ENCODE measurements around the gene GNAS.

DNA sequence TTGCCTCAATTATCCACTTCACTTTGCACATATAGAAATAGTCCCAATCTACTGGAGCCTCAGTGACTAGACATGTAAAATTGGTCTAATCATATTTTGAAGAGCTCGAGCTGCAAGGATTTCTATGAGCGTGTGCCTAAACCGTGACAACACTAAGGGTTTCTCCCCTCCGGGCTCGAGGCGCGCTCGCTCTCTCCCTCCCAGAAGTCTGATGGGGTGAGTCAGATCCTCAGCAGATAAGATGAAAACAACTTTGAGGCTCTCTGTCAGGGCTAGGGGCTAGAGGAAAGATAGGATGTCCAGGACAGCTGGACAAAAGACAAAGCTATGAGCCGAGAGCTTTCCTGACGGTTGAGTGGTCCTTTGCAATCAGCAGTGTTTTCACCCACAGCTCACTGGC is 18.6 kb upstream of the GNAS start:
- TF ChIP-seq, protein P1, sequence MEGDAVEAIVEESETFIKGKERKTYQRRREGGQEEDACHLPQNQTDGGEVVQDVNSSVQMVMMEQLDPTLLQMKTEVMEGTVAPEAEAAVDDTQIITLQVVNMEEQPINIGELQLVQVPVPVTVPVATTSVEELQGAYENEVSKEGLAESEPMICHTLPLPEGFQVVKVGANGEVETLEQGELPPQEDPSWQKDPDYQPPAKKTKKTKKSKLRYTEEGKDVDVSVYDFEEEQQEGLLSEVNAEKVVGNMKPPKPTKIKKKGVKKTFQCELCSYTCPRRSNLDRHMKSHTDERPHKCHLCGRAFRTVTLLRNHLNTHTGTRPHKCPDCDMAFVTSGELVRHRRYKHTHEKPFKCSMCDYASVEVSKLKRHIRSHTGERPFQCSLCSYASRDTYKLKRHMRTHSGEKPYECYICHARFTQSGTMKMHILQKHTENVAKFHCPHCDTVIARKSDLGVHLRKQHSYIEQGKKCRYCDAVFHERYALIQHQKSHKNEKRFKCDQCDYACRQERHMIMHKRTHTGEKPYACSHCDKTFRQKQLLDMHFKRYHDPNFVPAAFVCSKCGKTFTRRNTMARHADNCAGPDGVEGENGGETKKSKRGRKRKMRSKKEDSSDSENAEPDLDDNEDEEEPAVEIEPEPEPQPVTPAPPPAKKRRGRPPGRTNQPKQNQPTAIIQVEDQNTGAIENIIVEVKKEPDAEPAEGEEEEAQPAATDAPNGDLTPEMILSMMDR (IDR thresholded peaks at IDR 0.05; ENCODE audit: low read depth, low read length, poor library complexity, severe bottlenecking), result no peak
- no peak for TF ChIP-seq EZH2phosphoT487 (IDR thresholded peaks at IDR 0.05; ENCODE audit: borderline replicate concordance, low read length)

Data from DOHH2 (cell line).